Stimulated activated naive CD8-positive, alpha-beta T cell treated with anti-CD3 and anti-CD28 coated beads, Interleukin-15, Interleukin-2, amounts not matched to agents 100 U/mL and 50 U/mL, for 24 hours (primary cell): Measurements from ENCODE around the gene GPR4.
"Not testable (repeated sequence)": the region's sequence is repeated elsewhere in the genome, so short reads cannot be mapped to it uniquely, and the experiment has no call there.

Source experiments
- ATAC-seq: fragments of 150-1000 bp; cut with Tn5 transposase; one replicate; pipeline ENCODE4 v1.10.0; 2021
- DNase-seq: peaks from one replicate; pipeline ENCODE4 v3.0.0; 2021

Gene GPR4

GRCh38 chr19:45601524-45602374, at the start of gene GPR4:
GPR4 (minus strand) TSS chr19:45602212; CDS start chr19:45591866, 10,346 bp downstream.
- ATAC-seq (peak; percentile 14), DNase-seq (no peak)

DNA sequence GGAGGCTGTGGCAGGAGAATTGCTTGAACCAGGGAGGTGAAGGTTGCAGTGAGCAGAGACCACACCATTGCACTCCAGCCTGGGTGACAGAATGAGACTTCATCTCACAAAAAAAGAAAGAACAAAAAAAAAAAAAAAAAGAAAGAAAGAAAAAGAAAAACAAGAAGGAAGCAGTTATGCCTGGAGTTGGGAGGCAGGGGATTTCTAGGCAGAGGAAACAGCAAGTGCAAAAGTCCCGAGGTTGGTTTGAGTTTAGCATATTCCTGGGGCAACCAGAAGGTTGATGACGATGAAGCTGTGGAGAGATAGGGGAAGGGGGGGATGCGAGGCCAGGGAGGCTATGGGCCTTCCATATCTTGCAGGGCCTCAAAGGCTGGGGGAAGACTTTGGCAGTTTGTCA, 48.7 kb upstream of the GPR4 start:
- ATAC-seq (no peak), DNase-seq (no peak)

DNA sequence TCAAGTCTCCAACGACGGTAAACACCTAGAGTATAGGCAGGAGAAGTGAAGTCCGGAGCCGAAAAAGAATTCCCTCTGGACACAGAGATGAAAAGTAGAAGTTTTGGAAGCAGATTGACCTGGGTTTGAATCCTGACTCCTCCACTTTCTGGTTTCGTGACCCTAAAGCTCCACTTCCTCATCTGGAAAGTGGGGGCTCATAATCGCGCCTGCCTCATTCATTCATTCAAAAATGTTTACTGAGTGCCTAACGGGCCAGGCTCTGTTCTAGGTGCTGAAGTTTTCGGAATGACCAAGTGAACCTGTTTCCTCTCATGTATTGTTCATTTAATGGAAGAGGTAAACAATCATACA, 44.3 kb upstream of the GPR4 start:
- DNase-seq (no peak), ATAC-seq (no peak)

GRCh38 chr19:45645631-45646344, 43.8 kb upstream of the GPR4 start:
- DNase-seq (peak; percentile 84), ATAC-seq (peak; percentile 34)

DNA sequence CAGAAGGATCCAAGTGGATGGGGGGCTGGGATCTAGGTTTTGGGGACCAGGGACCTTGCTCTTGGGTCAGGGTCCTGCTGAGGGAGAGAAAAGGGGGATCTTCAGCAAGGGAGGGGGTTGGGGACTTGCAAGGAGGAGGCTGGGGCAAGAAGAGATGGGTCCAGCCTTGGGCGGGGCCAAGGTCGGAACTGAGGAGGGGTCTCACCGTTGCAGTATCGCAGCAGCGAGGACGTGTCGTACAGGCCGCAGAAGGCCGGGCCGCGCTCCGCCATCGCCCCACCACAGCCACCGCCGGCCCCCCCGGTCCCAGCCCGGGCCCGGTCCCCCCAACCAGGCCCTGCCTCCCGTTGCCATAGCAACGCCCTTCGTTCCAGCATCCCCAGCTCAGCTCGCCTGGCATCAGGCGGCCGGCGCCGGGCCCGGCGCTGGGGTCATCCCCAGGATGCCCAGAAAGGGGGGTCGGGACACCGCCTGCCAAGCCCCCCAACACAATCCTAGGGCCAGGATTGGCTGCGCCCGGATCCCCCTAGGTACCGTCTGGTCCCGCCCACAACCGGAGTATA, 43.1 kb upstream of the GPR4 start:
- ATAC-seq, result no peak
- no peak for DNase-seq

- ATAC-seq (no peak), DNase-seq (peak; percentile 13)
These were observed 42.1 kb upstream of the GPR4 start for GRCh38 chr19:45643927-45644771.

DNA sequence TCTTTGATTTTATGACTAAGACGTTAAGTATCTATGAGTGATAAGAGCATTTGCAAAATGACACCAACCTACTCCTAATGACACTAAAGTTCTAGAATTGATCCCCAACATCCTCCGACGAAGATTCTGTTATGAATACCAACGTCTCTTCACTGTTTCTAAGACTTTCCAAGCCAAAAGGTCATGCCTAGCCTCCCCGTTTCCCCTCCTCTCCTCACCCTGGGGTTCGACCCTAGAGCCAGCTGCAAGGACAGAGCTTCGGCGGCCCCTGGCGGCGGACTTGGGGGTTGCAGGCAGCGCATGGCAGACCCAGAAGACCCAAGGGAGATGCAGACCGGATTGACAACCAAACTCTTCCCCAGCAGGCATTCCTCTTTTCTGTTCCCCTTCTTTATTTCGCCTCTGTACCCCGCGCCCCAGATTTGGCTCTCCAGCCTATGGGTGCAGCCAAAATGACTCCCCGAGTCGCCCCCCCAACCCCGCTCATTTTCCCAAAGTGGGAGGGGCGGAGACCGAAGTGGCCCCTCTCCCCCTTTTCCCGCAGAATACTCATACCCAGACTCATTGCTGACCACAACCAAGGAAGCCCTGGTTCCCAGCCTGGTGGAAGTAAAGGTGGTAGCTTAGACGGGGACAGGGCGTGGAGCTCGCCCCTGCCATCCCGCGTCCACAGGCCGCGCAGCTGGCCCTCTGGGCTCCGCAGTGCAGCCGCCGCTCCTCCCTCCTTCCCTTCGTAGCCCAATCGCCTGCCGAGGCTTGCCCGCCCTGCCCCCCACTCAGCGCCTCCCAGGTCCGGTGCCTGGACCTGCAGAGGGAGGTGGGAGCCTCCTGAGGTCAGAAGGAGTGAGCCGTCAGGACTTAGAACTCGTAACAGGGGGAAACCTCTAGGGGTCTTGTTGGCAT, 41.3 kb upstream of the GPR4 start:
- ATAC-seq (peak; percentile 54), DNase-seq (peak; percentile 97)

GRCh38 chr19:45641274-45642105, 39.5 kb upstream of the GPR4 start:
- ATAC-seq (peak; percentile 45), DNase-seq (peak; percentile 92)

DNA sequence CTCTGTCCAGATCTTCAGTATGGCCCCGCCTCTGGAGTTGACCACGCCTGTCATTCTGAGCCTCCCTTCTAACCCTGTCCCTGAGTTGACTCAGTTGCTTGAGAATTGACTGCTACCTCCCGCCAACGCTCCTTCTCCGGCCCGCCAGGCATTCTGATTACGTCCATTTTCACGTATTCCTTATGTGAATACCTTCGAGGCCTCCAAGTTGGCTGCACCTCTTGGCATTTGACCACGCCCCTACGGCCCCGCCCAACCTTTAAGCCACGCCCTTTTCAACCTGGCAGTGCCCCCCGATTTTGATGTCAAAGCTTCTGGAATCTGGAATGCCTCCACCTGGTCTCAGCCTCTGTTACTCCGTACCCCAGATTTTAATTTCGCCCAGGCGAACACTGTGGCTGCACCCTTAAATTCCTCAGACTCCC, 38.8 kb upstream of the GPR4 start:
- no peak for ATAC-seq
- DNase-seq, result peak; percentile 76

- DNase-seq, result peak; percentile 76
- no peak for ATAC-seq
These were observed 37.1 kb upstream of the GPR4 start, which contains the start of gene EML2 for GRCh38 chr19:45638930-45639729. EML2 (minus strand) TSS chr19:45639397; CDS start chr19:45639376, 21 bp downstream.

GRCh38 chr19:45637890-45638667, 36.1 kb upstream of the GPR4 start:
- no peak for DNase-seq
- ATAC-seq, result no peak

DNA sequence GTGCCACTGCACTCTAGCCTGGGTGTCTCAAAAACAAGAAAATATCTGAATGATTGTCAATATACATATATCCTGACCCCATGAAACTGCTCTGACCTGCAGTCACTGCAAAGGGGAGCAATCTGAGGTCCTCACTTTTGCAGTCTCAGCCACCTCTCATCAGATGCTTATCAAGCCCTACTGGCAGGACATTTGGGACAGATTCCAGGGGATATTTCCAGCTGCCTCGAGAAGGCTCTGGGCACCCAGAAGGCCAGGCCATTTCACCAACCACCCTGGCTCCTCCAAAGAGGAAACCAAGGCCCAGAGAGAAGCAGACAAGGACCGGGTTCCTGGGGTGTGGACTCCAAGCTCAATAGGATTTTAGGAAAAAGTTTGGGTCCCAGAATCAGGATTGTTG, 34.9 kb upstream of the GPR4 start:
- ATAC-seq (no peak), DNase-seq (no peak)

- ATAC-seq (no peak), DNase-seq (no peak)
These were observed 34.3 kb upstream of the GPR4 start for GRCh38 chr19:45636275-45636674.

- DNase-seq, result peak; percentile 73
- no peak for ATAC-seq
These were observed 30.6 kb upstream of the GPR4 start for GRCh38 chr19:45632468-45633196.

DNA sequence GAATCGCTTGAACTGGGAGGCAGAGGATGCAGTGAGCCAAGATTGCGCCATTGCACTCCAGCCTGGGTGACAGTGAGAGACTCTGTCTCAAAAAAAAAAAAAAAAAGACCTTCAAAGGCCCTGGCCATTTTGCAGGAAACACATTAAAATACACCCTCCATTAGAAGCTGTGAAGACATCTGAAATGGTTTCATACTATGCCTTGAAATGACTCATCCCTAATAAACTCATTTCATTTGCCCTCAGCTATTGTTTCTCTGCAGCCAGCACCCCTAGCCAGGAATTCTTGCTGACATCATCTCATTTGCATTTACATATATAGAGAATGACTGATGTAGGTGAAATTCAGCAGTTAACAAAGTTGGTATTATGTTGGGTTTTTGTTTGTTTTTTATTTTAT, 28.5 kb upstream of the GPR4 start:
- DNase-seq, result no peak
- ATAC-seq, result peak; percentile 80

- ATAC-seq (no peak), DNase-seq (no peak)
These were observed 27.7 kb upstream of the GPR4 start for GRCh38 chr19:45629704-45630103.

DNA sequence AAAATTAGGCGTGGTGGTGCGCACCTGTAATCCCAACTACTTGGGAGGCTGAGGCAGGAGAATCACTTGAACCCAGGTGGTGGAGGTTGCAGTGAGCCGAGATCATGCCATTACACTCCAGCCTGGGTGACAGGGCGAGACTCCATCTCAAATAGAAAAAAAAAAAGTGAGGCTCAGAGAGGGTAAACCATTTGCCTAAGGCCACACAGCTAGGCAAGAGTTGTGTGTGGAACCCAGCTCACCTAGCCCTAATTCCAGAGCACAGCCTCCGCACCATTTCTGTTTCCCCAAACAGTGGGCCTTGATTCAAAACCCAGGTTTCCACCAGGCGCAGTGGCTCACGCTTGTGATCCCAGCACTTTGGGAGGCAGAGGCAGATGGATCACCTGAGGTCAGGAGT, 26.2 kb upstream of the GPR4 start:
- not testable (repeated sequence) for ATAC-seq

DNA sequence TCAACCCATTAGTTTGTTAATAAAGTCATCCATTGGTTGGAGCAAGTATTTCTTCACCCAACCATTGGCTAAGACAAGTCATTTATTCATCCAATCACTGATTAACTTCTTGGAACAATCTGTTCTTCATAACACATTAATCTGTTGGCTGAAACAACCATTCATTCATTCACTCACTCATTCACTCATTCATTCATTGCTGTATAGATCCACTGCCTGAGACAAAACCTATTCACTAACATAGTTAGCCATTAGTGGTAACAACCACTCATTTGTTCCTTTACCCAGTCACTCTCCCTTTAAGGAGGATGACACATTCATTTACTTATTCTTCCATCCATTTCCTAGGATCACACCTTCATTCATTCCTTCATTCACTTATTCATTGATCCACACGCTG, 22.0 kb upstream of the GPR4 start:
- no peak for DNase-seq

More for the DNA sequence above, 26.2 kb upstream of the GPR4 start:
- DNase-seq, result not testable (repeated sequence)

More for the DNA sequence above, 22.0 kb upstream of the GPR4 start:
- no peak for ATAC-seq
